Measurements from ENCODE around the gene SBF2.

The SBF2 gene

DNA sequence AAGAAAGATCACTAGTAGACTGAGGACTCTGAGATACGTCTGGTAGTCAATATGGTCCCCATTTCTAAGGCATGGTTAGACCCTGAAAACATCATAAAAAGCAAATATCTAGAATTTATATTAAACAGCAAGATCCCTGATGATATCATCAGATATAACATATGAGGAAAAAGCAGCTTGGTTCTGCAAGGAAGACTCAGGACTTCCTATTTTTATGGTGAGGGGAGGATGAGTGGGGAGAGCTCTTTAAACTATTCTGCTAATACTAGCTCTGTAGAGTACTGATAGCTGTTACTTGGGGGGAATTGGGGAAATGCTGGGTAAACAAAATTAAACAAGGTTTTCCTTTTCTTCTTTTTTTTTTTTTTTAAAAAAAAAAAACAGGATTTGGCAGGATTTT is 394.3 kb downstream of the SBF2 start:
- Histone ChIP-seq H3K27me3 (replicated peaks; ENCODE audit: control insufficient read depth, insufficient read depth, low read length) (no peaks in the 10 kb centered on the region), H3K36me3 (ENCODE audit: control insufficient read depth, insufficient read depth, low read length, severe bottlenecking) (peaks cover 13% of the 10 kb centered on the region), H3K9ac (ENCODE audit: low read length) (peak overlapping the region; percentile 55), H3K9me3 (ENCODE audit: control insufficient read depth, low read length) (peaks cover 5% of the 10 kb centered on the region), H3K4me3 (ENCODE audit: low read length) (no peak overlapping the region), H3K4me1 (ENCODE audit: control insufficient read depth, insufficient read depth, low read length) (peaks cover 7% of the 10 kb centered on the region)
- no peak for DNase-seq (ENCODE audit: low read depth)

DNA sequence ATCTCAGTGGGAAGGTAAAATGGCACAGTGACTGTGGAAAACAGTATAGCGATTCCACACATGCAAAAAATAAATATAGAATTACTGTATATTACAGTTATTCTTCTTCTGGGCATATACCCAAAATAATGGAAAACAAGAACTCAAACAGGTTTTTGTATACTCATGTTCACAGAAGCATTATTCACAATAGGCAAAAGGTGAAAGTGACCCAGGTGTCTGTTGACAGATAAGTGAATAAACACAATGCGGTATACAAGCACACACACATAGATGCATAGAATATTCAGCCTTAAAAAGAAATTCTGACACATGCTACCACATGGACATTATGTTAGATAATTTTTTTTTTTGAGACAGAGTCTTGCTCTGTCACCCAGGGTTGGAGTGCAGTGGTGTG is 397.1 kb downstream of the SBF2 start:
- Histone ChIP-seq H3K36me3 (ENCODE audit: control insufficient read depth, insufficient read depth, low read length, severe bottlenecking) (peaks cover 24% of the 10 kb centered on the region), H3K9ac (ENCODE audit: low read length) (no peak overlapping the region), H3K4me1 (ENCODE audit: control insufficient read depth, insufficient read depth, low read length) (peaks cover 13% of the 10 kb centered on the region), H3K4me3 (ENCODE audit: low read length) (no peak overlapping the region), H3K9me3 (ENCODE audit: control insufficient read depth, low read length) (peaks cover 6% of the 10 kb centered on the region), H3K27me3 (replicated peaks; ENCODE audit: control insufficient read depth, insufficient read depth, low read length) (no peaks in the 10 kb centered on the region)
- no peak for DNase-seq (ENCODE audit: low read depth)

DNA sequence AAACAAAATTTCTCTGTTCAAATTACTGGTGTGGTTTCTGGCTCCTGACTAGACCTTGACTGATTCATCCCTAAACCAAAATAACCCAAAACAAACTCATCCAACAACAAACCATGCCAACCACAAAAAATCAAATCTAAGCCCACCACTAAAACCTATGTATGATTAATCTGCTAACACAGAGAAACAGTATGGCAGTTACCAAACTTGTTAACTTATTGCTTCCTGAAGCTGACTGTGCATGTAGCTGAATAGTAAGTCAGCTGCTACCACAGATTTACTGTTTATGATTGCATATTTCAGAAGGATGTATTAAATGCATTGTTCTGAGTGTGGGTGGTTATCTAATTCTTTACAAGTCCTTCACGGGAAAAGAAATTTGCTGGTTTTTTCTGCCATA is 399.0 kb downstream of the SBF2 start:
- Histone ChIP-seq H3K27me3 (replicated peaks; ENCODE audit: control insufficient read depth, insufficient read depth, low read length) (no peaks in the 10 kb centered on the region), H3K4me3 (ENCODE audit: low read length) (no peak overlapping the region), H3K9me3 (ENCODE audit: control insufficient read depth, low read length) (peaks cover 6% of the 10 kb centered on the region), H3K9ac (ENCODE audit: low read length) (peak overlapping the region; percentile 31), H3K4me1 (ENCODE audit: control insufficient read depth, insufficient read depth, low read length) (peaks cover 12% of the 10 kb centered on the region), H3K36me3 (ENCODE audit: control insufficient read depth, insufficient read depth, low read length, severe bottlenecking) (peaks cover 24% of the 10 kb centered on the region)
- no peak for DNase-seq (ENCODE audit: low read depth)

DNA sequence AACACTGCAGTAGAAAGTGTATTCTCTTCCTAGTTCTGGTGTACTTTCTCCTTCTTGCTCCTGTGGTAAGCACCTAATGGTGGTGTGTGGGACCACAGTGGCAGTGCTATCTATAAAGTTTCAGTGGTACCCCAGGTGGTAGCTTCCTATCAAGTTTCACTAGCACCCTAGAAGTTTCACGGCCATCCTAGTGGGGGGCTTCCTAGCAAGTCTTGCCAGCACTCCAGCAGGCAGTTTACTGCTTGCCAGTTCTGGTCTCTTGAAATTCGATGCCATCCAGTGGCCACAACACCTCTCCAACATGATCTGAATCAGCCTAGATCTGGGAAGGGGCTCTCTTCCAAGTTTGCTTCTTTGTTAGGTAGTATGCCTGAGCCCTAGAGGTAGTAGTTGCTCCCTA is 400.5 kb downstream of the SBF2 start:
- Histone ChIP-seq H3K27me3 (replicated peaks; ENCODE audit: control insufficient read depth, insufficient read depth, low read length) (no peaks in the 10 kb centered on the region), H3K9ac (ENCODE audit: low read length) (peak overlapping the region; percentile 34), H3K36me3 (ENCODE audit: control insufficient read depth, insufficient read depth, low read length, severe bottlenecking) (peaks cover 24% of the 10 kb centered on the region), H3K9me3 (ENCODE audit: control insufficient read depth, low read length) (peaks cover 6% of the 10 kb centered on the region), H3K4me3 (ENCODE audit: low read length) (no peak overlapping the region), H3K4me1 (ENCODE audit: control insufficient read depth, insufficient read depth, low read length) (peaks cover 6% of the 10 kb centered on the region)
- DNase-seq (ENCODE audit: low read depth): no peak

DNA sequence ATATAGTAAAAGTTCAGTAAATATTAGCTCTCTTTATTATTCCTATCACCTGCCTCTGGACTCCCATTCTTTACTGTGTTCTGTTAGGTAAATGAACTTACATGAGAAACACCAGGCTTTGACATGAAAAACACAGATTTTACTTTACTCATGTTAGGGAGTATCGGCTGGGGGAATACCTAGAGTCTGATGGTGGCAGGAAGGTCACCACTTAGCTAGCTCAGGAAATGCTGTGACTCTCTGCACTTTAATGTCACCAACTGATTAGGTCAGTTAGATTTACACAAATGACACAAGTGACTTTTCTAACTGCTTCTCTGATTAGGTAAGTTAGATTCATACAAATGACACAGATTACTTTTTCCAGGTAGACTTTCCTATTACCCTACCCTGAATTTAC is 405.1 kb downstream of the SBF2 start:
- no peak for DNase-seq (ENCODE audit: low read depth)
- Histone ChIP-seq H3K9me3 (ENCODE audit: control insufficient read depth, low read length) (no peaks in the 10 kb centered on the region), H3K9ac (ENCODE audit: low read length) (no peak overlapping the region), H3K36me3 (ENCODE audit: control insufficient read depth, insufficient read depth, low read length, severe bottlenecking) (peaks cover 9% of the 10 kb centered on the region), H3K4me3 (ENCODE audit: low read length) (no peak overlapping the region), H3K4me1 (ENCODE audit: control insufficient read depth, insufficient read depth, low read length) (peaks cover 28% of the 10 kb centered on the region), H3K27me3 (replicated peaks; ENCODE audit: control insufficient read depth, insufficient read depth, low read length) (no peaks in the 10 kb centered on the region)

DNA sequence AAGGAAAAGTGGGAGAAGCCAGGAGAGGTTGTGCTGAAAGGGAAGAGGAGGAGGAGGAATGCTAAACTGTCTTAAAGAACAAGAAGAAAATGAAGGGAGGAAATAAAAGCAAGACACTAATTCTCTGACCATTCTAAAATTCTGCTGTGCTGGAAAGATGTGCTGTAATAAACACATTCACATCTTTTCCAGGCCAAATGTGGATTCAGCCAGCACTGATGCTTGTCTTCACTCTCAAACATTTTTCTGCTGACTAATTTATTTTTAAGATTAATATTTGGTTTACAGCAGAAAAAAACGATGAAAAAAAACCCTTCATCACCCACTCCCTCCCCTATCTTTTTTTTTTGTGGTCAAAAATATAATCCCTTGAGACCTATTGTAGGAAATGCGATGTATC is 406.5 kb downstream of the SBF2 start:
- Histone ChIP-seq H3K36me3 (ENCODE audit: control insufficient read depth, insufficient read depth, low read length, severe bottlenecking) (no peaks in the 10 kb centered on the region), H3K4me1 (ENCODE audit: control insufficient read depth, insufficient read depth, low read length) (peaks cover 25% of the 10 kb centered on the region), H3K4me3 (ENCODE audit: low read length) (no peak overlapping the region), H3K27me3 (replicated peaks; ENCODE audit: control insufficient read depth, insufficient read depth, low read length) (no peaks in the 10 kb centered on the region), H3K9me3 (ENCODE audit: control insufficient read depth, low read length) (no peaks in the 10 kb centered on the region), H3K9ac (ENCODE audit: low read length) (peak overlapping the region; percentile 79)
- DNase-seq (ENCODE audit: low read depth): no peak

DNA sequence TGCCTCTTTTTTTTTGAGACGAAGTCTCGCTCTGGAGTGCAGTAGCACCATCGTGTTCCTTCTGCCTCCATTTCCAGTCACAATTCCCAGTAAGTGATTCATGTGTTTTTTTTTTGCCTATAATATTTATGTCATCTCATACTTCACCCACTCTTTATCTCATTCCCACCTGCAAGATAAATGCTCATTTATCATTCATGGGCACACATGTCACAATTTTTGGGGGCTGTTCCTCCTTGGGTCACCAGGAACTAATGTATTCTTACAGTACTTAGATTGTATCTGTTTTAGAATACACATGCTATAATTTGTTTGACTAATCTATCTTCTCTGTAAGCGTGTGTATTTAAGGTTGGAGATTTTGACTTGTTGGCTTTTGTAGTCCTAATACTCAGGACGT is 407.4 kb downstream of the SBF2 start:
- Histone ChIP-seq H3K27me3 (replicated peaks; ENCODE audit: control insufficient read depth, insufficient read depth, low read length) (no peaks in the 10 kb centered on the region), H3K36me3 (ENCODE audit: control insufficient read depth, insufficient read depth, low read length, severe bottlenecking) (no peaks in the 10 kb centered on the region), H3K4me1 (ENCODE audit: control insufficient read depth, insufficient read depth, low read length) (peaks cover 27% of the 10 kb centered on the region), H3K9me3 (ENCODE audit: control insufficient read depth, low read length) (no peaks in the 10 kb centered on the region), H3K9ac (ENCODE audit: low read length) (peak overlapping the region; percentile 79), H3K4me3 (ENCODE audit: low read length) (no peak overlapping the region)
- DNase-seq (ENCODE audit: low read depth): no peak

DNA sequence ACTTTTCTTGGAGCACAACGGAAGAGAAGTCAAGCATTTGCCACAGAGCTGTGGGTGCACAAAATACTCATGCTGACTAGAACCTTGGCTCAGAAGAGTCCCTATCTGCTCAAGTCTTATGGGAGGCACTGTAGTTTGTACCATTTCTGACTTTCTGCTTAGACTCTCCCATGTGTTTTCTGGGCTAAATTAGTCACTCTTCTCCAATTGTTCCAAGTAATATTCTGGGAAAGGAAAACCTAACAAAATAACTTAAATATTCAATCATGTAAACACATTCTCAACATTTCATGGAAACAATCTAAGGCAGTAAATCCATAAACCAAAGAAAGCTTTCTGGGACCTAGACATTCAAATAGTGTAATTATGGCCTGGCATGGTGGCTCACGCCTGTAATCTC is 409.4 kb downstream of the SBF2 start:
- no peaks in the 10 kb centered on the region for H3K27me3 ChIP-seq (replicated peaks; ENCODE audit: control insufficient read depth, insufficient read depth, low read length)
- no peak overlapping the region for H3K4me3 ChIP-seq (ENCODE audit: low read length)
- peak overlapping the region; percentile 57 for H3K9ac ChIP-seq (ENCODE audit: low read length)
- no peaks in the 10 kb centered on the region for H3K36me3 ChIP-seq (ENCODE audit: control insufficient read depth, insufficient read depth, low read length, severe bottlenecking)
- H3K9me3 ChIP-seq (ENCODE audit: control insufficient read depth, low read length): no peaks in the 10 kb centered on the region
- peaks cover 39% of the 10 kb centered on the region for H3K4me1 ChIP-seq (ENCODE audit: control insufficient read depth, insufficient read depth, low read length)
- DNase-seq (ENCODE audit: low read depth): no peak

DNA sequence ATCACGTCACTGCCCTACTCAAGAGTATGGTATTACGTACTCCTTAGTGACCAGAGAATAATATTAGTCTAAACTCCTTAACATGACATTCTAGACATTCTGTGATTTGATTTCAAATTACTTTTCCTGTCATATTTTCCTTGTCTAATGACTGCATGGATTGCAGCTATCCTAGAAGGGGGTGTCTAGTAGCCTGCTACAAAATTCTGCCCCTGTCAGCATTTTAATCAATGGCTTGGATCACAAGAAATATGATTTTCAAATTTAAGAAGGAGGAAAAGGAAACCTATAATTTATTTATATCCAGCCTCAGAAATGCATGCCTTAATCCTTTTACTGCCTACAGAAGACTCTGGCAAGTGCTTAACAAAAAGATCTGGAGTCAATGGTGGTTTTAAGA is 413.4 kb downstream of the SBF2 start:
- Histone ChIP-seq H3K27me3 (replicated peaks; ENCODE audit: control insufficient read depth, insufficient read depth, low read length) (no peaks in the 10 kb centered on the region), H3K36me3 (ENCODE audit: control insufficient read depth, insufficient read depth, low read length, severe bottlenecking) (no peaks in the 10 kb centered on the region), H3K9ac (ENCODE audit: low read length) (peak overlapping the region; percentile 66), H3K4me1 (ENCODE audit: control insufficient read depth, insufficient read depth, low read length) (peaks cover 37% of the 10 kb centered on the region), H3K9me3 (ENCODE audit: control insufficient read depth, low read length) (peaks cover 5% of the 10 kb centered on the region), H3K4me3 (ENCODE audit: low read length) (no peak overlapping the region)
- no peak for DNase-seq (ENCODE audit: low read depth)

DNA sequence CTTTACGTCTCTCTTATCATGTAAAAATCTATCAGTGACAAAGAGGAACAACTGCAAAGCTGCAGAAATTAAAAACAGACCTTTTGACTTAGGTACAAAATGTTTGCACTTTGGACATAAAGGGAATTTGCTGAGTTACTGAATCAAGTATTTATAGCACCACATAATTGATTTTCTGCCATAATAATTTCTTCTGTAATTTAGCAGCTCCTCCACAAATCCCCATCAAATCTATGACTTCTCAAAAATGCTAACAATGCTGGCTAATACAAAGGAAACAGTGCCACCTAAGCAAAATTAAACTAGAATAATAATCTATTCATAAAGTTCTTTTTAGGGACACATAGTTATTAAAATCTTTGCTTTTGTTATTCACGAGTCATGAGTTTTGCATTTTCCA is 415.1 kb downstream of the SBF2 start:
- H3K4me1 ChIP-seq (ENCODE audit: control insufficient read depth, insufficient read depth, low read length): peaks cover 32% of the 10 kb centered on the region
- H3K27me3 ChIP-seq (replicated peaks; ENCODE audit: control insufficient read depth, insufficient read depth, low read length): no peaks in the 10 kb centered on the region
- DNase-seq (ENCODE audit: low read depth): no peak
- H3K36me3 ChIP-seq (ENCODE audit: control insufficient read depth, insufficient read depth, low read length, severe bottlenecking): no peaks in the 10 kb centered on the region
- peaks cover 5% of the 10 kb centered on the region for H3K9me3 ChIP-seq (ENCODE audit: control insufficient read depth, low read length)
- H3K9ac ChIP-seq (ENCODE audit: low read length): peak overlapping the region; percentile 63
- H3K4me3 ChIP-seq (ENCODE audit: low read length): no peak overlapping the region

DNA sequence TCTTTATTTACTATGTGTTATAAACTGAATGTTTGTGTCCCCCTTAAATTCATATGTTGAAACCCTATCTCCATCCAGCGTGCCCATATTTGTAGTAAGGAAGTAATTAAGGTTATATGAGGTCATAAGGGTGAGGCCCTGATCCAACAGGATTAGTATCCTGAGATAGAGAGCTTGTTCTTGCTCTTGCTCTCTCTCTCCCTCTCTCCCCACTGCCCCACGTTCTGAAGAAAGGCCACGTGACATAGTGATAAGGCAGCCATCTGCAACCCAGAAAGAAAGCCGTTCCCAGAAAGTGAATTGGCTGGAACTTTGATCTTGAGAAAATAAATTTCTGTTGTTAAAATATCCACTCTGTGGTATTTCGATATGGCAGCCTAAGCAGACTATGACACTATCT is 417.7 kb downstream of the SBF2 start:
- Histone ChIP-seq H3K9me3 (ENCODE audit: control insufficient read depth, low read length) (peaks cover 5% of the 10 kb centered on the region), H3K9ac (ENCODE audit: low read length) (no peak overlapping the region), H3K27me3 (replicated peaks; ENCODE audit: control insufficient read depth, insufficient read depth, low read length) (no peaks in the 10 kb centered on the region), H3K4me3 (ENCODE audit: low read length) (peak overlapping the region; percentile 24), H3K36me3 (ENCODE audit: control insufficient read depth, insufficient read depth, low read length, severe bottlenecking) (peaks cover 4% of the 10 kb centered on the region), H3K4me1 (ENCODE audit: control insufficient read depth, insufficient read depth, low read length) (peaks cover 24% of the 10 kb centered on the region)
- DNase-seq (ENCODE audit: low read depth): no peak

DNA sequence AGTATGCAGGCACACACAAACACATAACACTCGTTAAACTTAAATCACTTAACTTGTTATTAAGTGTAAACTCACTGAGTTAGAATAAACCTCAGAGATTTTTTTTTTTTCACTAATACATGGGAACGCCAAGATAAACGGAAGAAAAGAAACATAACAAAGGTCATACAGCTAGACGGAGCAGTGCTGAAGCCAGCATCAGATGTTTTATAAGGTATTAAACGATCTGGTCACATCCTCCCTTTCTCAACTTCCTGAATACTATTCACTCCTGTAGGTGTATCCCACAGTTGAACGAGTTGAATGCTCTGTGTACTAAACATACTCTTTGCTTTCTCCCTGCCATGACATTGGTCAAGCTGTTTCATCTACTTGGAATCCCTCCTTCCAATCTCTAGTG is 418.2 kb downstream of the SBF2 start:
- Histone ChIP-seq H3K4me1 (ENCODE audit: control insufficient read depth, insufficient read depth, low read length) (peaks cover 19% of the 10 kb centered on the region), H3K36me3 (ENCODE audit: control insufficient read depth, insufficient read depth, low read length, severe bottlenecking) (peaks cover 4% of the 10 kb centered on the region), H3K27me3 (replicated peaks; ENCODE audit: control insufficient read depth, insufficient read depth, low read length) (no peaks in the 10 kb centered on the region), H3K4me3 (ENCODE audit: low read length) (peak overlapping the region; percentile 24), H3K9me3 (ENCODE audit: control insufficient read depth, low read length) (peaks cover 5% of the 10 kb centered on the region), H3K9ac (ENCODE audit: low read length) (no peak overlapping the region)
- no peak for DNase-seq (ENCODE audit: low read depth)

Data from adipocyte (in vitro differentiated cells).